ENCODE measurements around the gene ATN1. TPM values are rescaled to one million over a fixed set of nuclear protein-coding genes. Genes with fewer than 3 reads are reported as not detected.
A peak's percentile ranks its signal among the peaks of the same experiment; 100 is the strongest.
"Not testable (repeated sequence)": the region's sequence is repeated elsewhere in the genome, so short reads cannot be mapped to it uniquely, and the experiment has no call there.

Gene ATN1, protein sequence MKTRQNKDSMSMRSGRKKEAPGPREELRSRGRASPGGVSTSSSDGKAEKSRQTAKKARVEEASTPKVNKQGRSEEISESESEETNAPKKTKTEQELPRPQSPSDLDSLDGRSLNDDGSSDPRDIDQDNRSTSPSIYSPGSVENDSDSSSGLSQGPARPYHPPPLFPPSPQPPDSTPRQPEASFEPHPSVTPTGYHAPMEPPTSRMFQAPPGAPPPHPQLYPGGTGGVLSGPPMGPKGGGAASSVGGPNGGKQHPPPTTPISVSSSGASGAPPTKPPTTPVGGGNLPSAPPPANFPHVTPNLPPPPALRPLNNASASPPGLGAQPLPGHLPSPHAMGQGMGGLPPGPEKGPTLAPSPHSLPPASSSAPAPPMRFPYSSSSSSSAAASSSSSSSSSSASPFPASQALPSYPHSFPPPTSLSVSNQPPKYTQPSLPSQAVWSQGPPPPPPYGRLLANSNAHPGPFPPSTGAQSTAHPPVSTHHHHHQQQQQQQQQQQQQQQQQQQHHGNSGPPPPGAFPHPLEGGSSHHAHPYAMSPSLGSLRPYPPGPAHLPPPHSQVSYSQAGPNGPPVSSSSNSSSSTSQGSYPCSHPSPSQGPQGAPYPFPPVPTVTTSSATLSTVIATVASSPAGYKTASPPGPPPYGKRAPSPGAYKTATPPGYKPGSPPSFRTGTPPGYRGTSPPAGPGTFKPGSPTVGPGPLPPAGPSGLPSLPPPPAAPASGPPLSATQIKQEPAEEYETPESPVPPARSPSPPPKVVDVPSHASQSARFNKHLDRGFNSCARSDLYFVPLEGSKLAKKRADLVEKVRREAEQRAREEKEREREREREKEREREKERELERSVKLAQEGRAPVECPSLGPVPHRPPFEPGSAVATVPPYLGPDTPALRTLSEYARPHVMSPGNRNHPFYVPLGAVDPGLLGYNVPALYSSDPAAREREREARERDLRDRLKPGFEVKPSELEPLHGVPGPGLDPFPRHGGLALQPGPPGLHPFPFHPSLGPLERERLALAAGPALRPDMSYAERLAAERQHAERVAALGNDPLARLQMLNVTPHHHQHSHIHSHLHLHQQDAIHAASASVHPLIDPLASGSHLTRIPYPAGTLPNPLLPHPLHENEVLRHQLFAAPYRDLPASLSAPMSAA (N-terminal part only)
- 100 to 1,000 TPM in 1 of 4 donors, 10 to 100 TPM in 3; 53.3 to 100 (median 84.9) TPM for total RNA-seq

DNA sequence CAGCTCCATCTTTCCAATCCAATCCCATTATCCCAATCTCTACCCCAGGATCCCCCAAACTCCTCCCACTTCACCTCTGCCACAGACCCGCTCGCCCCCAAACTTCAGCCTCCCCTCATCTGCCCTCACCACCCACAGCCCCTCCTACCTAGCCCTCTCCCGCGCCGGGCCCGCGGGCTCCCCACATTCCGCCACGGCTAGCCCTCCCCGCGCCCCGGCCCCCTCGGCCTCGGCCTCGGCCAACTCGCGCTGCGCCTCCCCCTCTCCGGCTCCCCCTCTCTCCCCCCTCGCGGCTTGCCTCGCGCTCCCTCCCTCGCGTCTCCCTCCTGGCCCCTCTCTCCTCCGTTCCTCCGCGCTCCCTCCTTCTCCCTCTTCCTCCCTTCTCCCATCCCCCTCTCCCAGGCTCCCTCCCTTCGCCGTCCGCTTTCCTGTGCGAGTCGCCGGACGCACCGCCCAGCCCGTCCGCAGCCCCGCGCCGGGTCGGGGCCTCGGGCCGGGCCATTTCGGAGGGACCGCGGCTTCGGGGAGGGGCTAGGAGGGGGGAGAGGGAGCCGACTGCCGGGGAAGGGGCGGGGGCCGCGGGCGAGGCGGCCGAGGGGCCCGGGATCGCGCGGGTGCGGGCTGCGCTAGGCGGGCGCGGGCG lies at the start of gene ATN1:
Gene ATN1, plus strand, starts transcription at position 581 of the 643 bp plus-strand sequence. CDS start 6,043 bp downstream, outside the sequence.
- Histone ChIP-seq H3K4me3 (replicated peaks in 1 of 3) (peak within 1 kb of the TSS; percentile 54 to 97 (median 79)), H3K27ac (peak within 1 kb of the TSS; percentile 97 to 99 (median 98)), H3K4me1 (peaks cover 42 to 57% of the 10 kb centered on the region in 2 donors), H3K9me3 (no peaks in the 10 kb centered on the region), H3K36me3 (no peaks in the 10 kb centered on the region), H3K27me3 (no peaks in the 10 kb centered on the region)
- DNase-seq = peak; percentile 90
- TF ChIP-seq, protein P1, sequence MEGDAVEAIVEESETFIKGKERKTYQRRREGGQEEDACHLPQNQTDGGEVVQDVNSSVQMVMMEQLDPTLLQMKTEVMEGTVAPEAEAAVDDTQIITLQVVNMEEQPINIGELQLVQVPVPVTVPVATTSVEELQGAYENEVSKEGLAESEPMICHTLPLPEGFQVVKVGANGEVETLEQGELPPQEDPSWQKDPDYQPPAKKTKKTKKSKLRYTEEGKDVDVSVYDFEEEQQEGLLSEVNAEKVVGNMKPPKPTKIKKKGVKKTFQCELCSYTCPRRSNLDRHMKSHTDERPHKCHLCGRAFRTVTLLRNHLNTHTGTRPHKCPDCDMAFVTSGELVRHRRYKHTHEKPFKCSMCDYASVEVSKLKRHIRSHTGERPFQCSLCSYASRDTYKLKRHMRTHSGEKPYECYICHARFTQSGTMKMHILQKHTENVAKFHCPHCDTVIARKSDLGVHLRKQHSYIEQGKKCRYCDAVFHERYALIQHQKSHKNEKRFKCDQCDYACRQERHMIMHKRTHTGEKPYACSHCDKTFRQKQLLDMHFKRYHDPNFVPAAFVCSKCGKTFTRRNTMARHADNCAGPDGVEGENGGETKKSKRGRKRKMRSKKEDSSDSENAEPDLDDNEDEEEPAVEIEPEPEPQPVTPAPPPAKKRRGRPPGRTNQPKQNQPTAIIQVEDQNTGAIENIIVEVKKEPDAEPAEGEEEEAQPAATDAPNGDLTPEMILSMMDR (IDR thresholded peaks at IDR 0.05) = no peak
- TF ChIP-seq POLR2A (IDR thresholded peaks at IDR 0.05) = peak in 1 of 2 donors; percentile 82
- 1 to 2% methylated on average over 31 to 34 of the region's 66 CpGs for WGBS, 2 donors
- intact Hi-C loops (cut with DNase I) = no loop called here

DNA sequence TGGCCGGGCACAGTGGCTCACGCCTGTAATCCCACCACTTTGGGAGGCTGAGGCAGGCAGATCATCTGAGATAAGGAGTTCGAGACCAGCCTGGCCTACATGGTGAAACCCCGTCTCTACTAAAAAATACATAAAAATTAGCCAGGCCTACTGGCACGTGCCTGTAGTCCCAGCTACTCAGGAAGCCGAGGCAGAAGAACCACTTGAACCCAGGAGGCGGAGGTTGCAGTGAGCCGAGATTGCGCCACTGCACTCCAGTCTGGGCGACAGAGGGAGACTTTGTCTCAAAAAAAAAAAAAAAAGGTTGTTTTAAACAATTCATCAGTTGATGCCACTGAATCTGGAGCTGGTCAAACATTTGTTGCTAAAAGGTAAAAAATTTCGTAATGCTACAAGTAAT lies 47.9 kb upstream of the ATN1 start:
- H3K27me3 ChIP-seq; H3K9me3 ChIP-seq; H3K36me3 ChIP-seq; H3K4me1 ChIP-seq; H3K4me3 ChIP-seq (replicated peaks in 1 of 3); H3K27ac ChIP-seq; intact Hi-C loops (cut with DNase I): not testable (repeated sequence)
- DNase-seq = peak in 1 of 2 donors; percentile 32
- 73 to 76% methylated on average over 11 of the region's 11 CpGs for whole genome bisulfite sequencing, 2 donors

DNA sequence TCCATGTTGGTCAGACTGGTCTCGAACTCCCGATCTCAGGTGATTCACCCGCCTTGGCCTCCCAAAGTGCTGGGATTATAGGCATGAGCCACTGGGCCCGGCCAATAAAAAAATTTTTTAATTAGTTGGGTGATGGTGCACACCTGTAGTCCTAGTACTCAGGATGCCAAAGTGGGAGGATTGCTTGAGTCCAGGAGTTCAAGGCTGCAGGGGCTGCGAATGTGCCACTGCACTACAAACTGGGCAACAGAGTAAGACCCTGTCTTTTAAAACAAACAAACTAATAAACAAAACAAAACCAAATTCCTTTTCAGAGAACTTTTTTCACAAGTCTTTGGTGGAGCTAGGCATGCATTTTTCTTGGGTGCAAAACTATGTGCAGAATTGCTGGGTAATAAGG lies 44.5 kb upstream of the ATN1 start:
- Histone ChIP-seq H3K27me3 (no peaks in the 10 kb centered on the region), H3K36me3 (peaks cover 0 to 10% of the 10 kb centered on the region in 2 donors), H3K27ac (no peak overlapping the region), H3K4me3 (replicated peaks in 1 of 3) (no peak overlapping the region), H3K9me3 (no peaks in the 10 kb centered on the region), H3K4me1 (peaks cover 0 to 7% of the 10 kb centered on the region in 2 donors)
- TF ChIP-seq POLR2A (IDR thresholded peaks at IDR 0.05) = no peak
- TF ChIP-seq, protein P1 (IDR thresholded peaks at IDR 0.05) = no peak
- 95 to 98% methylated on average over 5 of the region's 5 CpGs for whole genome bisulfite sequencing, 2 donors
- no peak for DNase-seq
- intact Hi-C loops (cut with DNase I) = no loop called here

DNA sequence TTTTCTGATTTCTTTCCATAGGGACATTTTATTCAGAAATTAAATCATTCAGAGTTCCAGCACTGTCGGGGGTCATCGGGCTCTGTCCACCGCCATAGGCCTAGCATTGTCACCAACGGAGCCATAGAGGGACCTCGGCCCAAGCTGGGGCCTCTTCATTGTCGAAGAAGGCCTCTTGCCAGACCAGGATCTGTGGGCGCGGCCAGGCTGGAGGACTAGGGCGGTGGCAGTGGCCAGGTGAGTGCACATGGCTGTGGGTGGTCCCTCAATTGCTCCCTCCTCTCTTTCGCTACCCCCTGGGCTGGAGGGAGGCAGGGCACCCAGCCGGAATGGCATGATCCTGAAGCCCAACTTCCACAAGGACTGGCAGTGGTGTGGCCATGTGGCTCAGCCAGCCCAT lies 44.1 kb upstream of the ATN1 start:
- H3K4me3 ChIP-seq (replicated peaks in 1 of 3) = no peak overlapping the region
- H3K27ac ChIP-seq = no peak overlapping the region
- H3K9me3 ChIP-seq = no peaks in the 10 kb centered on the region
- TF ChIP-seq, protein P1 (IDR thresholded peaks at IDR 0.05) = no peak
- no peak for TF ChIP-seq POLR2A (IDR thresholded peaks at IDR 0.05)
- 96 to 97% methylated on average over 9 to 11 of the region's 11 CpGs for WGBS, 2 donors
- H3K27me3 ChIP-seq = no peaks in the 10 kb centered on the region
- intact Hi-C loops (cut with DNase I) = no loop called here
- peaks cover 0 to 7% of the 10 kb centered on the region in 2 donors for H3K4me1 ChIP-seq
- DNase-seq = no peak
- H3K36me3 ChIP-seq = peaks cover 0 to 10% of the 10 kb centered on the region in 2 donors

DNA sequence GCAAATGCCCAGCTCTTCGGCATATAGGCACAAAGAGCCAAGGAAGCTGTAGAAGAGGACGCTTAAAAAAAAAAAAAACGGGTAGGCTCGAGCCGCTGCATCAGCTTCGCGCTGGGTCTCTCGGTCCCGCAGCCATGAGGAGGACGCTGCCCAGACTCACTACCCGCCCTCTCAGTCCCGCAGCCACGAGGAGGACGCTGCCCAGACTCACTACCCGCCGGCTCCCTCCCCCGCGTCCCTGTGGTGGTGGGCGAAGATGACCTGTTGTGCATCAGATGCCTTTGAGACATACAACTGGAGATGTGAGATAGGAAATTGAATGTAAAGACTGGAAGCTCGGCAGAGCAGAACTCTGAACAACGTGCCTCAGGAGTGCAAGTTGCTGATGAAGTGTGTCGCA lies 43.2 kb upstream of the ATN1 start:
- H3K36me3 ChIP-seq = peaks cover 0 to 10% of the 10 kb centered on the region in 2 donors
- H3K9me3 ChIP-seq = no peaks in the 10 kb centered on the region
- peaks cover 0 to 7% of the 10 kb centered on the region in 2 donors for H3K4me1 ChIP-seq
- no peak overlapping the region for H3K27ac ChIP-seq
- no peaks in the 10 kb centered on the region for H3K27me3 ChIP-seq
- H3K4me3 ChIP-seq (replicated peaks in 1 of 3) = no peak overlapping the region
- TF ChIP-seq, protein P1 (IDR thresholded peaks at IDR 0.05) = no peak
- no peak for TF ChIP-seq POLR2A (IDR thresholded peaks at IDR 0.05)
- intact Hi-C loops (cut with DNase I) = no loop called here
- no peak for DNase-seq
- 81 to 87% methylated on average over 22 of the region's 22 CpGs for WGBS, 2 donors

DNA sequence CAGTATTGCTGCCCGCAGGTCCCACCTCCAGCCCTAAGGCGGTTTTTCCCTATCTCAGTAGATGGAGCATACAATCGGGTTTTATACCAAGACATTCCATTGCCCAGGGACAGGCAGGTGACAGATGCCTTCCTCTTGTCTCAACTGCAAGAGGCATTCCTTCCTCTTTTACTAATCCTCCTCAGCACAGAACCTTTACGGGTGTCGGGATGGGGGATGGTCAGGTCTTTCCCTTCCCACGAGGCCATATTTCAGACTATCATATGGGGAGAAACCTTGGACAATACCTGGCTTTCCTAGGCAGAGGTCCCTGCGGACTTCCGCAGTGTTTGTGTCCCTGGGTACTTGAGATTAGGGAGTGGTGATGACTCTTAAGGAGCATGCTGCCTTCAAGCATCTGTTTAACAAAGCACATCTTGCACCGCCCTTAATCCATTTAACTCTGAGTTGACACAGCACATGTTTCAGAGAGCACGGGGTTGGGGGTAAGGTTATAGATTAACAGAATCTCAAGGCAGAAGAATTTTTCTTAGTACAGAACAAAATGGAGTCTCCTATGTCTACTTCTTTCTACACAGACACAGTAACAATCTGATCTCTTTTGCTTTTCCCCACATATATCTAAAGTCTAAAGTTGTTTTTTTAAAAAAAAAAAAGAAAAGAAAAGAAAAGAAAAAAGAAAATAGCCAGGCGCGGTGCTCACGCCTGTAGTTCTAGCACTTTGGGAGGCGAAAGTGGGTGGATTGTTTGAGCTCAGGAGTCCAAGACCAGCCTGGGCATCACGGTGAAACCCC lies 41.4 kb upstream of the ATN1 start:
- intact Hi-C loops (cut with DNase I); H3K9me3 ChIP-seq; H3K27me3 ChIP-seq; DNase-seq; H3K36me3 ChIP-seq; H3K4me3 ChIP-seq (replicated peaks in 1 of 3): not testable (repeated sequence)
- H3K27ac ChIP-seq = peak overlapping the region in 1 of 3 donors; percentile 45
- 62 to 68% methylated on average over 12 of the region's 15 CpGs for WGBS, 2 donors
- peaks cover 1 to 15% of the 10 kb centered on the region in 2 donors for H3K4me1 ChIP-seq
